Measurements from ENCODE around the gene BIRC7. TPM values are rescaled to one million over a fixed set of nuclear protein-coding genes. Genes with fewer than 3 reads are reported as not detected.

Gene BIRC7
- polyA plus RNA-seq, 4 donors = 0.13 to 5.4 TPM; not detected in 2

DNA sequence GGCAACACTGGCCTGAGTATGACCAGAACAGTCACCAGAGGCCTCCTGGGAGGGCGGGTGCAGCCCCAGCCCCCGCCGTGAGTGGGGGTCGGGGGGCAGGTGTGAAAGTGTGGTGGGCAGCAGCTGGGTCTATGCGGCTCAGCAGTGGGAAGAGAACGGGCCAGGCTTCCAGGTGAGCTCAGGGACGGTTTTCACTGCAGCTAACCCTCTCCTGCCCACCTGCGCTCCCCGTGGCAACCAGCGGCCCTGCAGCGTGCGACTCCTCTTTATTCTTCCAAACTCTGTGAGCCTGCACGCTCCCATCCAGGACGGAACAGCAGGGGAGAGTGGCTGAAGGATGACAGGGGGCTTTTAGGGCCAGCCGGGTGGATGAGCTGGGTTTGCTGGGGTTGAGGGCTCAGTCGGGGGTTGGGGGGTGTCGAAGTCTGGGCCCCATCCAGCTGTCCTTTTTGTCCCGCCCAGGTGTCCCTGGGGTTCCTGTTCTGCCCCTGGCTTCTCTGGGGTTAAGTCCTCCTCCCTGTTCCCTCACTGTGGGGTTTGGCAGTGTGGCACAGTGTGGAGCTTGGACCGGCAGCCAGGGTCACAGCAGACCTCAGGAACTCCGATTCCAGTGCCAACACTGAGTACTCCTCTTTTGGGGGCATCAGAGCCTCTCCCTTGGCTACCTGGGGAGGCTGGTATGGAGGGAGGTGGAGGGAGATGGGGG, 859 bp upstream of the BIRC7 start:
- Histone ChIP-seq H3K27me3 (ENCODE audit: control insufficient read depth in 3 of 3, insufficient read depth in 3 of 3, low read length in 3 of 3) (peaks cover 0 to 23% (median 4%) of the 10 kb centered on the region in 3 donors), H3K4me3 (ENCODE audit: low read depth in 1 of 3, low read length in 3 of 3) (no peak overlapping the region), H3K36me3 (ENCODE audit: control insufficient read depth in 3 of 3, insufficient read depth in 2 of 3, low read depth in 1 of 3, low read length in 3 of 3) (no peaks in the 10 kb centered on the region), H3K9me3 (ENCODE audit: control insufficient read depth in 2 of 2, insufficient read depth in 1 of 2, low read depth in 1 of 2, low read length in 1 of 2) (no peaks in the 10 kb centered on the region), H3K27ac (ENCODE audit: low read depth in 1 of 3, low read length in 2 of 3) (no peak overlapping the region), H3K4me1 (ENCODE audit: control insufficient read depth in 3 of 3, insufficient read depth in 2 of 3, low read depth in 1 of 3, low read length in 2 of 3) (peaks cover 0 to 4% (median 0%) of the 10 kb centered on the region in 3 donors)
- WGBS, 3 donors = 9 to 22% (median 15%) methylated on average over 20 of the region's 20 CpGs
- DNase-seq (peak; percentile 13 to 55), FAIRE-seq (no peak)

DNA sequence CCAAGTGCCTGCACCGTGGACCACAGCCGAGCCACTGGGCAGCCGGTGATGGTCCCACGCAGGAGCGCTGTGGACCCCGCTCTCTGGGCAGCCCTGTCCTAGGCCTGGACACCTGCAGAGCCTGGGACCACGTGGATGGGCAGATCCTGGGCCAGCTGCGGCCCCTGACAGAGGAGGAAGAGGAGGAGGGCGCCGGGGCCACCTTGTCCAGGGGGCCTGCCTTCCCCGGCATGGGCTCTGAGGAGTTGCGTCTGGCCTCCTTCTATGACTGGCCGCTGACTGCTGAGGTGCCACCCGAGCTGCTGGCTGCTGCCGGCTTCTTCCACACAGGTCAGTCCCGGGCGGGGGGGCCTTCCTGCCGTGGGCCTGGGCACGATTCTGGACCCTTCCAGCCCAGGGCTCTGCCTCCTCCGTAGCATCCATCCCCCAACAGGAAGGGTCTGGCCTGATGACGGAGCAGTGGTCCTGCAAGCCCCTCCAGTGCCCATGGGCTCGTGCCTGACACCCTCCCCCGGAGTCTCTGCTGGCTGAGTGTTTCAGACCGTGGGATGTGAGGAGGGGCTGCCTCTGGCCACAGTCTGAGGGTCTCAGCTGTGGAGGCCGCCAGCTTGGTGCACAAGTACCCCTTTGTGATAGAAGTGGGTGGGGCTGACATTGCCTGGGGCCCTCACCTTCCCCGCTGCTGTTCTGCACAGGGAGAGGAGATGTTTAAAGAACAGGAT, 572 bp downstream of the BIRC7 start:
- 82 to 83% (median 82%) methylated on average over 20 to 26 of the region's 26 CpGs for WGBS, 3 donors
- no peak for DNase-seq

DNA sequence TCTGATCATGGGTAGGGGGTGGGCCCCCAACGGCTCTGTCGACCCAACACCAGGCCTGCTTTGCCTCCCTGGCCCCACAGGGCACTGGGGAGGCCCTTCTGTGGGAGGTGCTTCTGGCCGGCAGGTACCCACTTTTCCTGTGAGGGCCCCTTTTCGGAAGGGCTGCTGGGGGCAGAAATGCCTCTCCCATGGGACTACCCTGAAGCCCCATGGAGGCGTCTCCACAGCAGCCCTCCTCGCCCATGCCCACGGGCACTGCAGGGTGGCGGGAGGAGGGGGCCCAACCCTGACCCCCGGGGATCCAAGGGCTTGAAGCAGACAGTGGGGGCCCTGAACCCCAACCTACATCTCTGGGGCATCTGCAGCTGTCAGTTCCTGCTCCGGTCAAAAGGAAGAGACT, 2.3 kb downstream of the BIRC7 start:
- H3K4me3 ChIP-seq (ENCODE audit: low read depth in 1 of 3, low read length in 3 of 3) = no peak overlapping the region
- 34 to 68% (median 53%) methylated on average over 6 to 10 of the region's 10 CpGs for WGBS, 3 donors
- H3K4me1 ChIP-seq (ENCODE audit: control insufficient read depth in 3 of 3, insufficient read depth in 2 of 3, low read depth in 1 of 3, low read length in 2 of 3) = peaks cover 0 to 4% (median 0%) of the 10 kb centered on the region in 3 donors
- no peaks in the 10 kb centered on the region for H3K36me3 ChIP-seq (ENCODE audit: control insufficient read depth in 3 of 3, insufficient read depth in 2 of 3, low read depth in 1 of 3, low read length in 3 of 3)
- H3K27ac ChIP-seq (ENCODE audit: low read depth in 1 of 3, low read length in 2 of 3) = no peak overlapping the region
- DNase-seq (no peak), FAIRE-seq (no peak)
- no peaks in the 10 kb centered on the region for H3K9me3 ChIP-seq (ENCODE audit: control insufficient read depth in 2 of 2, insufficient read depth in 1 of 2, low read depth in 1 of 2, low read length in 1 of 2)
- no peaks in the 10 kb centered on the region for H3K27me3 ChIP-seq (ENCODE audit: control insufficient read depth in 3 of 3, insufficient read depth in 3 of 3, low read length in 3 of 3)

More for the DNA sequence above, 572 bp downstream of the BIRC7 start:
- H3K27me3 ChIP-seq (ENCODE audit: control insufficient read depth in 3 of 3, insufficient read depth in 3 of 3, low read length in 3 of 3) = peaks cover 0 to 11% (median 4%) of the 10 kb centered on the region in 3 donors
- H3K4me3 ChIP-seq (ENCODE audit: low read depth in 1 of 3, low read length in 3 of 3) = no peak overlapping the region
- FAIRE-seq = no peak
- H3K27ac ChIP-seq (ENCODE audit: low read depth in 1 of 3, low read length in 2 of 3) = no peak overlapping the region
- H3K36me3 ChIP-seq (ENCODE audit: control insufficient read depth in 3 of 3, insufficient read depth in 2 of 3, low read depth in 1 of 3, low read length in 3 of 3) = no peaks in the 10 kb centered on the region
- H3K9me3 ChIP-seq (ENCODE audit: control insufficient read depth in 2 of 2, insufficient read depth in 1 of 2, low read depth in 1 of 2, low read length in 1 of 2) = no peaks in the 10 kb centered on the region
- peaks cover 0 to 4% (median 0%) of the 10 kb centered on the region in 3 donors for H3K4me1 ChIP-seq (ENCODE audit: control insufficient read depth in 3 of 3, insufficient read depth in 2 of 3, low read depth in 1 of 3, low read length in 2 of 3)

DNA sequence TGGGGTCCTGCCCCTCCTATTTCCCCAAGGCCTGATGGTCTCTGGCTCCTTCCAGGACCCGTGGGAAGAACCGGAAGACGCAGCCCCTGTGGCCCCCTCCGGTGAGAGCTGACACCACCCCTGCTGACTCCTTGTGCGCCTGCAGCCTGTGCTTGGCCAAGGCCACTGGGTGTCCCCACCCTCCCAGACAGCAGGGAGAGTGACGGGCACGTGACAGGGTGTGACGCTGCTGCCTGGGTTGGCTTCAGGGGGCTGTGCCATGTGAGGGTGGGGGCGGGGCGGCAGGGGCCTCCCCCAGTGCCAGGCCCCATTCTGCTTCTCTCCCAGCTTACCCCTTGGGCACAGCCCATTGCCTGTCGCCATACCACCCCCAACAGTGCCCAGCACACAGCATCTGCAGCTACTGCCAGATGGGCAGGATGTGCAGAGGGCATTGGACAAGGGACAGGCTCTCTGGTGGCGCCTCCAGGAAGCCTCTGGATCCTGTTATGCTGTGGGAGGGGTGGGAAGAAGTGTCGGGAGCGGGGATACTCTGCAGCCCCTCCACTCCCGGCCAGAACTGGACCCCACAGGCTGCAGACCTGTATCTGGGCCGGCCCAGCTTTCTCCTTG, 2.9 kb downstream of the BIRC7 start:
- Histone ChIP-seq H3K9me3 (ENCODE audit: control insufficient read depth in 2 of 2, insufficient read depth in 1 of 2, low read depth in 1 of 2, low read length in 1 of 2) (no peaks in the 10 kb centered on the region), H3K4me1 (ENCODE audit: control insufficient read depth in 3 of 3, insufficient read depth in 2 of 3, low read depth in 1 of 3, low read length in 2 of 3) (peaks cover 0 to 4% (median 0%) of the 10 kb centered on the region in 3 donors), H3K27ac (ENCODE audit: low read depth in 1 of 3, low read length in 2 of 3) (no peak overlapping the region), H3K36me3 (ENCODE audit: control insufficient read depth in 3 of 3, insufficient read depth in 2 of 3, low read depth in 1 of 3, low read length in 3 of 3) (no peaks in the 10 kb centered on the region), H3K4me3 (ENCODE audit: low read depth in 1 of 3, low read length in 3 of 3) (no peak overlapping the region), H3K27me3 (ENCODE audit: control insufficient read depth in 3 of 3, insufficient read depth in 3 of 3, low read length in 3 of 3) (no peaks in the 10 kb centered on the region)
- WGBS, 3 donors = 34 to 47% (median 43%) methylated on average over 16 of the region's 16 CpGs
- DNase-seq = peak; percentile 14 to 74
- FAIRE-seq = no peak

DNA sequence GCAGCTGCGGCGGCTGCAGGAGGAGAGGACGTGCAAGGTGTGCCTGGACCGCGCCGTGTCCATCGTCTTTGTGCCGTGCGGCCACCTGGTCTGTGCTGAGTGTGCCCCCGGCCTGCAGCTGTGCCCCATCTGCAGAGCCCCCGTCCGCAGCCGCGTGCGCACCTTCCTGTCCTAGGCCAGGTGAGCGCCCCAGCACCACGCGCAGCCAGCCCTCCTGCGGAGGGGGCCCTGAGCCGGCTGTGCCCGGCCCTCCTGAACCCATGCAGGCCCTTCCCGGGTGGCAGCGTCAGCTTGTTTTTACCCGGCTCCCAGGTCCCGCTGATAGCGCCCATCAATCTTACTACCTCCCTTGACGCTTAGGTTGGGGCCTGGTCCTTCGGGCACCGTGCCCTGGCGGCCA, 3.7 kb downstream of the BIRC7 start:
- Histone ChIP-seq H3K4me1 (ENCODE audit: control insufficient read depth in 3 of 3, insufficient read depth in 2 of 3, low read depth in 1 of 3, low read length in 2 of 3) (peaks cover 0 to 4% (median 0%) of the 10 kb centered on the region in 3 donors), H3K4me3 (ENCODE audit: low read depth in 1 of 3, low read length in 3 of 3) (no peak overlapping the region), H3K27me3 (ENCODE audit: control insufficient read depth in 3 of 3, insufficient read depth in 3 of 3, low read length in 3 of 3) (no peaks in the 10 kb centered on the region), H3K27ac (ENCODE audit: low read depth in 1 of 3, low read length in 2 of 3) (no peak overlapping the region), H3K36me3 (ENCODE audit: control insufficient read depth in 3 of 3, insufficient read depth in 2 of 3, low read depth in 1 of 3, low read length in 3 of 3) (no peaks in the 10 kb centered on the region), H3K9me3 (ENCODE audit: control insufficient read depth in 2 of 2, insufficient read depth in 1 of 2, low read depth in 1 of 2, low read length in 1 of 2) (no peaks in the 10 kb centered on the region)
- FAIRE-seq (no peak), DNase-seq (no peak)
- 85 to 88% (median 86%) methylated on average over 24 to 30 of the region's 30 CpGs for WGBS, 3 donors

DNA sequence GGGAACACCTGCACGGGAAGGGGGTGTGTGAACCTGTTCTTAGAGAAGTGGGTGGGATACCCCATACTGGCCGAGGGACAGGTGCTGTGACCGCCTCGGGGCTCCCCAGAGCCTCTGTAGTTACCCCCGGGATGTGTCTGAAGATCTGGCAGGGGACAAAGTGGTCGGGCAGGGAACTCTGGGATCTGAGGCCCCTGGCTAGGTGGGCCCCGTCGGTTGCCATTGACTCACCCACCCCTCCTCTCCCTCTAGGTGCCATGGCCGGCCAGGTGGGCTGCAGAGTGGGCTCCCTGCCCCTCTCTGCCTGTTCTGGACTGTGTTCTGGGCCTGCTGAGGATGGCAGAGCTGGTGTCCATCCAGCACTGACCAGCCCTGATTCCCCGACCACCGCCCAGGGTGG, 4.3 kb downstream of the BIRC7 start:
- no peak overlapping the region for H3K27ac ChIP-seq (ENCODE audit: low read depth in 1 of 3, low read length in 2 of 3)
- peaks cover 0 to 2% (median 0%) of the 10 kb centered on the region in 3 donors for H3K27me3 ChIP-seq (ENCODE audit: control insufficient read depth in 3 of 3, insufficient read depth in 3 of 3, low read length in 3 of 3)
- peaks cover 0 to 4% (median 0%) of the 10 kb centered on the region in 3 donors for H3K4me1 ChIP-seq (ENCODE audit: control insufficient read depth in 3 of 3, insufficient read depth in 2 of 3, low read depth in 1 of 3, low read length in 2 of 3)
- H3K36me3 ChIP-seq (ENCODE audit: control insufficient read depth in 3 of 3, insufficient read depth in 2 of 3, low read depth in 1 of 3, low read length in 3 of 3) = no peaks in the 10 kb centered on the region
- DNase-seq (no peak), FAIRE-seq (no peak)
- H3K4me3 ChIP-seq (ENCODE audit: low read depth in 1 of 3, low read length in 3 of 3) = no peak overlapping the region
- 85 to 86% (median 86%) methylated on average over 7 to 11 of the region's 11 CpGs for WGBS, 3 donors
- H3K9me3 ChIP-seq (ENCODE audit: control insufficient read depth in 2 of 2, insufficient read depth in 1 of 2, low read depth in 1 of 2, low read length in 1 of 2) = no peaks in the 10 kb centered on the region

DNA sequence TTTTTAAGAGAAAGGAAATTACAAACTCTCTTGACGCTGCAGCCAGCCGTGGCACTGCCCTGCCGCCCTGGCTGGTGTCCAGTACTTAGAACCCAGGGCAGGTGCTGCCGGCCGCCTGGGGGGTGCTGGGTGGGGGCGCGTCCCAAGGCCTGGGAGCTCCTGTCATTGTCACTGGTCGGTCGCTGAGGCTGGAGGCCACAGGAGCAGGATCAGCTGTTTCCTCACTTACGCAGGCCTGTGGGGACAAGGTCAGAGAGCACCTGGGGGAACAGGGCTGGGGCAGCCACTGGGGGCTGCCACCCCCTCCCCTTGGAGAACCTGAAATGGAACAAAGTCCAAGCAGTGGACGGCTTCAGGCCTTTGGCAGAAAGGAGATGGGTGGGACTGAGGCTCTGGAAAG, 5.6 kb downstream of the BIRC7 start:
- Histone ChIP-seq H3K36me3 (ENCODE audit: control insufficient read depth in 3 of 3, insufficient read depth in 2 of 3, low read depth in 1 of 3, low read length in 3 of 3) (no peaks in the 10 kb centered on the region), H3K27ac (ENCODE audit: low read depth in 1 of 3, low read length in 2 of 3) (no peak overlapping the region), H3K27me3 (ENCODE audit: control insufficient read depth in 3 of 3, insufficient read depth in 3 of 3, low read length in 3 of 3) (peaks cover 0 to 2% (median 2%) of the 10 kb centered on the region in 3 donors), H3K4me3 (ENCODE audit: low read depth in 1 of 3, low read length in 3 of 3) (no peak overlapping the region), H3K4me1 (ENCODE audit: control insufficient read depth in 3 of 3, insufficient read depth in 2 of 3, low read depth in 1 of 3, low read length in 2 of 3) (no peaks in the 10 kb centered on the region), H3K9me3 (ENCODE audit: control insufficient read depth in 2 of 2, insufficient read depth in 1 of 2, low read depth in 1 of 2, low read length in 1 of 2) (no peaks in the 10 kb centered on the region)
- 10 to 40% (median 20%) methylated on average over 11 of the region's 11 CpGs for WGBS, 3 donors
- FAIRE-seq (no peak), DNase-seq (no peak)

DNA sequence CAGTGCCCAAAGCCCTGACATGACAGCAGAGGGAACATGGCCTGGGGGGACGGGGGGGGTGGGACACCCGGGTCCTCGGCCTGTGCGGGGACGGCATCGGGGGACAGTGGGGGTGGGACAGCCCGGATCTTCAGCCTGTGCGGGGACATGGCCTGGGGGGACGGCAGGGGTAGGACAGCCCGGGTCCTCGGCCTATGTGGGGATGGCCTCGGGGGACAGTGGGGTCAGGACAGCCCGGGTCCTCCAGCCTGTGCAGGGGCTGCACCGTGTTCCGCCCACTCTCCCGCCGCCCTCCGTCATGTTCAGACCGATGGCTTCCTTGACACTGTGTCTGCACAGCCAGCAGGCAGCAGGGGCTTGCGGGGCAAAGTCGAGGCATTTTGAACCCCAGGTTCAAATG, 7.0 kb downstream of the BIRC7 start:
- 85 to 90% (median 90%) methylated on average over 17 to 21 of the region's 21 CpGs for WGBS, 3 donors
- Histone ChIP-seq H3K4me1 (ENCODE audit: control insufficient read depth in 3 of 3, insufficient read depth in 2 of 3, low read depth in 1 of 3, low read length in 2 of 3) (no peaks in the 10 kb centered on the region), H3K27me3 (ENCODE audit: control insufficient read depth in 3 of 3, insufficient read depth in 3 of 3, low read length in 3 of 3) (peaks cover 0 to 15% (median 12%) of the 10 kb centered on the region in 3 donors), H3K9me3 (ENCODE audit: control insufficient read depth in 2 of 2, insufficient read depth in 1 of 2, low read depth in 1 of 2, low read length in 1 of 2) (no peaks in the 10 kb centered on the region), H3K36me3 (ENCODE audit: control insufficient read depth in 3 of 3, insufficient read depth in 2 of 3, low read depth in 1 of 3, low read length in 3 of 3) (peaks cover 0 to 2% (median 0%) of the 10 kb centered on the region in 3 donors), H3K4me3 (ENCODE audit: low read depth in 1 of 3, low read length in 3 of 3) (no peak overlapping the region), H3K27ac (ENCODE audit: low read depth in 1 of 3, low read length in 2 of 3) (no peak overlapping the region)
- FAIRE-seq (no peak), DNase-seq (no peak)

Measured in small intestine (tissue), 7 donors.